Measurements from ENCODE around the gene NUPR2.
A peak's percentile ranks its signal among the peaks of the same experiment; 100 is the strongest.
"Not testable (repeated sequence)": the region's sequence is repeated elsewhere in the genome, so short reads cannot be mapped to it uniquely, and the experiment has no call there.

The NUPR2 gene

DNA sequence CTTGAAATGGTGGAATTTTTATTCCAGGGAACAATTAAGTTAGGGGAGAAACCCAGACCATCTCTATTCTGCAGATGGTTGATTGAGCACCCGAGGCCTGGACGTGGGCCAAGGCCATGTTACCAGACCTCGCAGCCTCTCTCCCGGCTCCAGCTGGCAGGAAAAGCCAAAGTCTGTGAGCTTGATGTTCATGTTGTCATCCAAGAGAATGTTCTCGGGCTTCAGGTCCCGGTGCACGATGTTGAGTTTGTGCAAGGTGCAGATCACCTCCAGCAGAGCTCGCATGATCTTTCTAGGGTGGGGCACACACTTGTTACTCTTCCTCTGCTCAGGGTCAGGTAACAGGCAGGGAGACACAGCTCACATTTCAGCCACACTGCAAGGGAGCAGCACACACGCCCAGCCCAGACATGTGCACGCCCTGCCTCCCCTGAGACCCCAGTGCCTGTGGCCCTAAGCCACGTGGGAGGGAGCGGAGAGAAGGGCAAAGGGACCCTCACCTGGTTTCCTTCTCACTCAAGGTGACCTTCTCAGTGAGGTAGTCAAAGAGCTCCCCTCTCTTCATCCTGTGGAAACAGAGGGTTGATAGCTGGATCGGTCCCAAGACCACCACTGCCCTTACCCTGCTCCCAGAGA lies 32.9 kb downstream of the NUPR2 start:
- DNase-seq: no peak

DNA sequence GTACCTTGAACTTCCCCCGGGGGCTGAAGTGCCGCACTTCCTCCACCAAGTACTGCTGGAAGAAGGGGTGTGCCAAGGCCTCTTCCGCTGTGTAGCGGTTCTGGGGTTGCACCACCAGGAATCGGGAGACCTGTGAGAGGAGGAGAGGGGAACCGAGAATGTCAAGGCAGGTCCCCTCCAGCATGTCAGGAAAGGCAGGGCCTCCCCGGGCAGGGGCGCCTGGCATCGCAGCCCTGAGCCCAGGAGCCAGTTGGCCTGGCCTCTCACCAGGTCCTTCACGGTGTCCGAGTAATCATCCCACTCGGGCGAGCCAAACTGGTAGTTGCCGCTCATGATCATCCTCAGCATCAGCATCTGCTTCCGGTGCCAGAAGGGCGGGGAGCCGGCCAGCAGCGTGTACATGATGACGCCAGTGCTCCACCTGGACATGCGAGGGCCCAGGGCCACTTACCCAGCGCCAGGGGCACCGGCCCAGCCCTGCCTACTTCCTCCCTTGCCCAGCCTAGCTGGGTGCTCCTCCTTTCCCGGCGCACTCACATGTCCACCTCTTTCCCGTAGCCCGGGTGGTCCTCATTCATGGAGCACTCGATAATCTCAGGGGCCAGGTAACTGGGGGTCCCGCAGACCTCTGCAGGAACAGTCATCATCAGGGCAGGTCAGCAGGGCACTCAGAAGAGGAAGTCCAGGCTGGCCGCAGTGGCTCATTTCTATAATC lies 34.4 kb downstream of the NUPR2 start:
- DNase-seq: no peak

DNA sequence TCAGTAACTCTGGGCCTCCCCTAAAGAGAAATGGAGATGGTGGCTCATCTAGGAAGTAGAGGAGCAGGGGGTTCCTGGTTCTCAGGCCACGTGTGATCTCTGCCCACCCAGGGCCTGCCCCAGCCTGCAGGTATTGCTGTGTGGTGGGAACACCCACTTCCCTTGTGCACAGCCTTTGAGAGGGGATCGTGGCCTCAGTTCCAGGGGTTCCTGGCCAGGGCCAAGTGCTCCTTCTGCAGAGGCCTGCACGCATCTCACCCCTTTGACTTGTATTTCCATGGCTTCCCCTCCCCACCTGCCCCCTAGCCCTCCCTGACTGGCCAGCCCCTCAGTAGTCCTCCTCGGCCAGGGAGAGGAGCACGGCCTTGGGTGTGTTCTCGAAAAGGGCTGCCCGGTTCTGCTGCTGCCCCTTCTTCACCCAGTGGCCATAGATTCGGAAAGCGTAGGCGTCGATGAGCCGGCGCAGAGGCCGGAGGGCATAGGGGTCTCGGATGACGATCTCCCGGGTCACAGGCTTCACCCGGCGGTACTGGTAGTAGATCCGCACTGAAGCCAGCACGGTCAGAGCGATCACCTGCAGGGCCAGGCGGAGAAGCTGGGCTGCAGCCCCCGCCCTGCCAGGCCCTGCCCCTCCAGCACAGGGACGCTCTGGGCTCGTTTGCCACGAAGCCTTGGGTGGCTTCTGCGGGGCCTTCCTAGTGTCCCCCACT lies 35.3 kb downstream of the NUPR2 start:
- DNase-seq: not testable (repeated sequence)

DNA sequence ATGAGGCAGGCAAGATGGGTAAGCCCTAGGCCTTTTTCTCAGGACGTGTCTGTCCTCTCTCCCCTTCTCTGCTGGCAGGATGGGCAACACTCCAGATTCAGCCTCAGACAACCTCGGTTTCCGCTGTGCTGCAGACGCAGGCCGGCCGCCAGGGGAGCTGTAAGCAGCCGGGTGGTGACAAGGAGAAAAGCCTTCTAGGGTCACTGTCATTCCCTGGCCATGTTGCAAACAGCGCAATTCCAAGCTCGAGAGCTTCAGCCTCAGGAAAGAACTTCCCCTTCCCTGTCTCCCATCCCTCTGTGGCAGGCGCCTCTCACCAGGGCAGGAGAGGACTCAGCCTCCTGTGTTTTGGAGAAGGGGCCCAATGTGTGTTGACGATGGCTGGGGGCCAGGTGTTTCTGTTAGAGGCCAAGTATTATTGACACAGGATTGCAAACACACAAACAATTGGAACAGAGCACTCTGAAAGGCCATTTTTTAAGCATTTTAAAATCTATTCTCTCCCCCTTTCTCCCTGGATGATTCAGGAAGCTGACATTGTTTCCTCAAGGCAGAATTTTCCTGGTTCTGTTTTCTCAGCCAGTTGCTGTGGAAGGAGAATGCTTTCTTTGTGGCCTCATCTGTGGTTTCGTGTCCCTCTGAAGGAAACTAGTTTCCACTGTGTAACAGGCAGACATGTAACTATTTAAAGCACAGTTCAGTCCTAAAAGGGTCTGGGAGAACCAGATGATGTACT lies 36.6 kb downstream of the NUPR2 start:
- DNase-seq: peak; percentile 81

DNA sequence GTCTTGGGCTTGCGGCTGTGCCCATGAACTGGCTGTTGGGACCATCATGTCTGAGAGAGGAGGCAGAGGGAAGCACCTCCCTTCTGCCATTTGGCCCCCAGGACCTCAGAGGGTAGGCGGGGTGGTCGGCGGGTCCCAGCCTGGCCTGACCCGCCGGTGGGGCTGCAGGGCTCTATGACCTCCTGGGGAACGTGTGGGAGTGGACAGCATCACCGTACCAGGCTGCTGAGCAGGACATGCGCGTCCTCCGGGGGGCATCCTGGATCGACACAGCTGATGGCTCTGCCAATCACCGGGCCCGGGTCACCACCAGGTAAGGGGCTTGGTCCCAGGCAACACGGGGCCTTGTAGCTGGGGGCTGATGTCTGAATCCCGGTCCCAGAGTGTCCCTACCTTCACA lies 38.0 kb downstream of the NUPR2 start:
- DNase-seq: no peak

DNA sequence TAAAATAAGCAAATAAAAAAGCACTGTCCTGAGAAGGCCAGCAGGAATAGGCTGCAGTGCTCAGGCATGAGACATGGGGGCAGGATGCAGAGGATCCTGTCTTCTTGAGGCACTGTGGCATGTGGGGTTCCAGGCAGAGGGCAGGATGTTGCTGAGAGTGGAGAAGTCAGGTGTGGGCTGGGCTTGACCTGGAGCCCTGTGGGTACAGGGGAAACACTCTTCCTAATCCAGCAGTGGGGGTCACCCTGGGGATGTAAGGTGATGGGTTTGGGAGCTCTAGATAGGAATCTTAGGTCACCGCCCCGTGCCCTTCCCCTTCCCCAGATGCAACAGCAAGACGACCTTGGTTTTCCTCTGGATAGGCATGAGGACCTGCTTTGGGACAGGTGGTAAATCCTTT lies 38.5 kb downstream of the NUPR2 start:
- no peak for DNase-seq

DNA sequence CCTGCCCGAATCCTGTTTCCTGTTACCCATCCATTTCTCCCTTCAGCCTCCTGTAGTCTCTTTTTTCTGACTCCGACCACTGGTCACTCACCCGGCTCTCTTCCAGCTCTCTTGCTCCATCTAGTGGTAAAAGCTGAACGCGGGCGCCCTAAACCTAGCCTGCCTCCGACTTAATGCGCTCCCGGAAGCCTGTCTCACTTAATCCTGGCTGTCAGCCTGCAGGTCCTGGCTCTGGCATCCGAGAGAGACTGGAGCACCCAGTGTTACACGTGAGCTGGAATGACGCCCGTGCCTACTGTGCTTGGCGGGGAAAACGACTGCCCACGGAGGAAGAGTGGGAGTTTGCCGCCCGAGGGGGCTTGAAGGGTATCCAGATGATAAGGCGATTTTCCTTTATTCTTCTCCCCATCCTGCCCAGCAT lies 41.8 kb downstream of the NUPR2 start:
- peak; percentile 87 for DNase-seq

DNA sequence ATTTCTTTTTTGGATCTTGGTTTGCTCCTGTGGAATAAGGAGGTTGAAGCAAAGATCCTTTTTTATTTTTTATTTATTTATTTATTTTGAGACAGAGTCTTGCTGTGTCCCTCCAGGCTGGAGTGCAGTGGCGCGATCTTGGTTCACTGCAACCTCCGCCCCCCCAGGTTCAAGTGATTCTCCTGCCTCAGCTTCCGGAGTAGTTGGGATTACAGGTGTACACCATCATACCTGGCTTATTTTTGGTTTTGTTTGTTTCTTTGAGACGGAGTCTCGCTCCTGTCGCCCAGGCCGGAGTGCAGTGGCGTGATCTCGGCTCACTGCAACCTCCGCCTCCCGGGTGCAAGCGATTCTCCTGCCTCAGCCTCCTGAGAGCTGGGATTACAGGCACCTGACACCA lies 49.8 kb downstream of the NUPR2 start:
- not testable (repeated sequence) for DNase-seq
